ENCODE data around the gene PTPRN2.

- TF ChIP-seq, protein P1, sequence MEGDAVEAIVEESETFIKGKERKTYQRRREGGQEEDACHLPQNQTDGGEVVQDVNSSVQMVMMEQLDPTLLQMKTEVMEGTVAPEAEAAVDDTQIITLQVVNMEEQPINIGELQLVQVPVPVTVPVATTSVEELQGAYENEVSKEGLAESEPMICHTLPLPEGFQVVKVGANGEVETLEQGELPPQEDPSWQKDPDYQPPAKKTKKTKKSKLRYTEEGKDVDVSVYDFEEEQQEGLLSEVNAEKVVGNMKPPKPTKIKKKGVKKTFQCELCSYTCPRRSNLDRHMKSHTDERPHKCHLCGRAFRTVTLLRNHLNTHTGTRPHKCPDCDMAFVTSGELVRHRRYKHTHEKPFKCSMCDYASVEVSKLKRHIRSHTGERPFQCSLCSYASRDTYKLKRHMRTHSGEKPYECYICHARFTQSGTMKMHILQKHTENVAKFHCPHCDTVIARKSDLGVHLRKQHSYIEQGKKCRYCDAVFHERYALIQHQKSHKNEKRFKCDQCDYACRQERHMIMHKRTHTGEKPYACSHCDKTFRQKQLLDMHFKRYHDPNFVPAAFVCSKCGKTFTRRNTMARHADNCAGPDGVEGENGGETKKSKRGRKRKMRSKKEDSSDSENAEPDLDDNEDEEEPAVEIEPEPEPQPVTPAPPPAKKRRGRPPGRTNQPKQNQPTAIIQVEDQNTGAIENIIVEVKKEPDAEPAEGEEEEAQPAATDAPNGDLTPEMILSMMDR (conservative IDR thresholded peaks at IDR 0.05 in 1 of 2, IDR thresholded peaks at IDR 0.05 in 1 of 2; ENCODE audit: low read depth in 1 of 2, low read length in 2 of 2) = no peak
- no peak for TF ChIP-seq EZH2 (IDR thresholded peaks at IDR 0.05; ENCODE audit: low read length, missing control alignments)
Observed at GRCh38 chr7:158315326-158315725, 272.3 kb downstream of the PTPRN2 start.

Data from fibroblast of lung (primary cell).